Neural cell (in vitro differentiated cells): Measurements from ENCODE around the gene POMT2.

Experiments used
- CTCF ChIP-seq: fragments of 450-650 bp; IDR thresholded peaks from 2 replicates; pipeline ENCODE4 v1.5.1; 2014; ENCODE audit warnings: antibody characterized with exemption, mild to moderate bottlenecking, moderate library complexity; ENCODE audit not compliant: poor library complexity, severe bottlenecking
- EZH2 ChIP-seq: fragments of 200-600, 300-800 bp; shearing (Covaris generic), sonication (generic); IDR thresholded peaks from 2 replicates; pipeline ENCODE4 v1.6.1; 2014; ENCODE audit warnings: antibody characterized with exemption, low read length, borderline replicate concordance, mild to moderate bottlenecking; ENCODE audit not compliant: insufficient read depth, poor library complexity, severe bottlenecking
- POLR2AphosphoS5 ChIP-seq: IDR thresholded peaks from 2 replicates; pipeline ENCODE4 v1.6.1; 2012
- REST ChIP-seq: IDR thresholded peaks from 2 replicates; pipeline ENCODE4 v1.6.1; 2012; ENCODE audit warnings: borderline replicate concordance

GRCh38 chr14:77250927-77251326, 69.8 kb downstream of the POMT2 start:
- TF ChIP-seq CTCF, result no peak
- no peak for TF ChIP-seq POLR2AphosphoS5
- TF ChIP-seq REST, result no peak
- no peak for TF ChIP-seq EZH2
